T-cell (primary cell): ENCODE results near the gene STK10. TPM values are rescaled to one million over a fixed set of nuclear protein-coding genes. Genes with fewer than 3 reads are reported as not detected.
A peak's percentile ranks its signal among the peaks of the same experiment; 100 is the strongest.

Experiments
- ATAC-seq, 4 experiments: fragments of 200-7000 bp in 3 of 4; fragments of 150-1000 bp in 1 of 4; cut with Tn5 transposase; replicated peaks in 1 of 4; 1 replicate in 3 of 4; 2 replicates in 1 of 4; pipeline ENCODE4 v1.10.0; 2021; ENCODE audit warnings: moderate library complexity in 3 of 4, mild to moderate bottlenecking in 2 of 4, moderate number of reproducible peaks in 1 of 4
- CTCF ChIA-PET, 2 donors: fragments of 300-600 bp; sonication (Branson Sonifier 250); formaldehyde crosslinking; loops; one replicate each; lab custom pipeline; 2022; ENCODE audit warnings: antibody characterized with exemption in 2 of 2; lab: Charles Lee
- POLR2A ChIA-PET, 2 donors: fragments of 300-600 bp; sonication (Branson Sonifier 250); formaldehyde crosslinking; loops; one replicate each; lab custom pipeline; 2022; ENCODE audit warnings: antibody characterized with exemption in 2 of 2; lab: Charles Lee
- DNase-seq, 35 experiments: peaks; one replicate each; pipeline versions ENCODE4 v3.0.0 to v3.0.0-alpha.2; 2013 to 2023
- H3K27ac ChIP-seq: one replicate; pipeline ENCODE4 v1.5.1; 2013; ENCODE audit warnings: low read length
- H3K27me3 ChIP-seq, 2 experiments: replicated peaks in 1 of 2; 1 replicate in 1 of 2; 2 replicates in 1 of 2; pipeline versions ENCODE4 v1.6.1 to v1.7.0; 2013; ENCODE audit warnings: low read length in 1 of 2, mixed read lengths in 1 of 2; ENCODE audit not compliant: control insufficient read depth in 2 of 2, insufficient read depth in 2 of 2; ENCODE audit errors: extremely low read depth in 1 of 2
- H3K36me3 ChIP-seq, 2 donors: 1 replicate in 1 of 2; 2 replicates in 1 of 2; pipeline versions ENCODE4 v1.6.1 to v1.7.0; 2013; ENCODE audit warnings: low read length in 1 of 2; ENCODE audit not compliant: control insufficient read depth in 2 of 2, insufficient read depth in 1 of 2; ENCODE audit errors: extremely low read depth in 1 of 2
- H3K4me1 ChIP-seq, 2 experiments: 1 replicate in 1 of 2; 2 replicates in 1 of 2; pipeline versions ENCODE4 v1.6.1 to v1.7.0; 2013; ENCODE audit warnings: low read length in 2 of 2, mixed read lengths in 1 of 2; ENCODE audit not compliant: insufficient read depth in 2 of 2, control insufficient read depth in 1 of 2; ENCODE audit errors: extremely low read depth in 1 of 2
- H3K4me3 ChIP-seq, 2 donors: 1 replicate in 1 of 2; 2 replicates in 1 of 2; pipeline versions ENCODE4 v1.5.1 to v1.7.0; 2013; ENCODE audit warnings: mild to moderate bottlenecking in 2 of 2, low read length in 1 of 2, moderate library complexity in 1 of 2; ENCODE audit not compliant: control insufficient read depth in 1 of 2; ENCODE audit errors: extremely low read depth in 1 of 2
- H3K9me3 ChIP-seq: 2 replicates; pipeline ENCODE4 v1.7.0; 2013
- H3K27ac Mint-ChIP-seq, 2 donors: one replicate each; pipeline ENCODE4 v1.8.0; 2020 to 2021; ENCODE audit warnings: mild to moderate bottlenecking in 2 of 2, mixed read lengths in 2 of 2
- H3K27me3 Mint-ChIP-seq, 2 donors: one replicate each; pipeline ENCODE4 v1.8.0; 2021 to 2022; ENCODE audit warnings: mixed read lengths in 2 of 2
- H3K36me3 Mint-ChIP-seq: one replicate; pipeline ENCODE4 v1.8.0; 2021; ENCODE audit warnings: mixed read lengths
- H3K4me1 Mint-ChIP-seq, 3 donors: one replicate each; pipeline ENCODE4 v1.8.0; 2020 to 2022; ENCODE audit warnings: mixed read lengths in 3 of 3, mild to moderate bottlenecking in 1 of 3
- H3K4me3 Mint-ChIP-seq, 3 donors: one replicate each; pipeline ENCODE4 v1.8.0; 2020 to 2022; ENCODE audit warnings: mild to moderate bottlenecking in 3 of 3, mixed read lengths in 3 of 3, moderate library complexity in 3 of 3
- H3K9me3 Mint-ChIP-seq, 3 donors: one replicate each; pipeline ENCODE4 v1.8.0; 2020 to 2022; ENCODE audit warnings: mixed read lengths in 3 of 3
- WGBS: methylation state at CpG from one replicate; pipeline ENCODE4 v1.1.5; 2013; ENCODE audit warnings: missing lambda C conversion rate; ENCODE audit not compliant: insufficient coverage; 5-methylcytosine and 5-hydroxymethylcytosine counted together
- total RNA-seq, 35 experiments: library from RNA in 6 of 35; stranded (reverse) in 6 of 35; fragments of 120-200 nt in 1 of 35; gene quantifications; one replicate each; pipeline versions ENCODE4 v1.2.1 to v1.2.4 and lab custom pipeline; 2013 to 2026

Gene STK10
- total RNA-seq, 5 donors from 2014 or later (not counting 1 experiment from before 2014, with no cell fraction given) = 305 to 437 (median 331) TPM

GRCh38 chr5:172105811-172106210 is 82.2 kb downstream of the STK10 start:
- WGBS = 96% methylated on average over 14 of the region's 14 CpGs
- H3K4me3 ChIP-seq = no peak overlapping the region
- no peaks in the 10 kb centered on the region for H3K27me3 ChIP-seq
- Mint-ChIP-seq H3K9me3 (no peaks in the 10 kb centered on the region), H3K27ac (peak overlapping the region in 1 of 2 donors; percentile 61), H3K27me3 (no peaks in the 10 kb centered on the region), H3K4me3 (no peak overlapping the region), H3K4me1 (peaks cover 42 to 51% (median 44%) of the 10 kb centered on the region in 3 donors), H3K36me3 (peaks cover 52% of the 10 kb centered on the region)
- no peaks in the 10 kb centered on the region for H3K9me3 ChIP-seq
- H3K27ac ChIP-seq = no peak overlapping the region
- ATAC-seq (no peak), DNase-seq (no peak)
- ChIA-PET POLR2A (interaction anchor here in 1 of 2 donors (0.6 kb wide), 1 partner anchor 186 kb away, joined by 5 read pairs; no protein-coding TSS in a partner anchor), CTCF (interaction anchor here (0.5 to 2.9 kb wide), 12 partner anchors 8 to 156 kb away, joined by 3 to 18 read pairs (median 3); partner anchors contain the start of gene STK10 (in 2 of the 2))
- peaks cover 25 to 87% of the 10 kb centered on the region in 2 donors for H3K36me3 ChIP-seq
- H3K4me1 ChIP-seq = peaks cover 12 to 53% of the 10 kb centered on the region in 2 experiments

GRCh38 chr5:172104801-172105701 is 83.0 kb downstream of the STK10 start:
- no peak overlapping the region for H3K4me3 ChIP-seq
- Mint-ChIP-seq H3K9me3 (no peaks in the 10 kb centered on the region), H3K36me3 (peaks cover 52% of the 10 kb centered on the region), H3K4me3 (no peak overlapping the region), H3K27me3 (no peaks in the 10 kb centered on the region), H3K27ac (peak overlapping the region in 1 of 2 donors; percentile 61), H3K4me1 (peaks cover 35 to 43% (median 37%) of the 10 kb centered on the region in 3 donors)
- ChIA-PET CTCF (interaction anchor here (0.6 to 2.9 kb wide), 6 partner anchors 9 to 174 kb away, joined by 3 to 18 read pairs (median 3); partner anchors contain the start of gene STK10 (in 2 of the 2)), POLR2A (interaction anchor here in 1 of 2 donors (1.3 kb wide), 1 partner anchor 70 kb away, joined by 4 read pairs; no protein-coding TSS in a partner anchor)
- peaks cover 25 to 87% of the 10 kb centered on the region in 2 donors for H3K36me3 ChIP-seq
- H3K4me1 ChIP-seq = peaks cover 7 to 46% of the 10 kb centered on the region in 2 experiments
- 98% methylated on average over 10 of the region's 17 CpGs for WGBS
- no peak for DNase-seq
- H3K27me3 ChIP-seq = no peaks in the 10 kb centered on the region
- H3K27ac ChIP-seq = no peak overlapping the region
- no peaks in the 10 kb centered on the region for H3K9me3 ChIP-seq
- no peak for ATAC-seq

- Histone ChIP-seq H3K36me3 (peaks cover 25 to 86% of the 10 kb centered on the region in 2 donors), H3K4me3 (no peak overlapping the region), H3K9me3 (no peaks in the 10 kb centered on the region), H3K27ac (no peak overlapping the region), H3K27me3 (no peaks in the 10 kb centered on the region), H3K4me1 (peaks cover 7 to 43% of the 10 kb centered on the region in 2 experiments)
- ATAC-seq (no peak), DNase-seq (no peak)
- ChIA-PET CTCF (interaction anchor here in 1 of 2 donors (1.0 kb wide), 1 partner anchor 85 kb away, joined by 3 read pairs; no protein-coding TSS in a partner anchor), POLR2A (interaction anchor here in 1 of 2 donors (0.9 to 1.3 kb wide), 2 partner anchors 71 to 82 kb away, joined by 3 to 4 read pairs; no protein-coding TSS in a partner anchor)
- Mint-ChIP-seq H3K9me3 (no peaks in the 10 kb centered on the region), H3K4me1 (peaks cover 28 to 36% (median 28%) of the 10 kb centered on the region in 3 donors), H3K27me3 (no peaks in the 10 kb centered on the region), H3K4me3 (no peak overlapping the region), H3K36me3 (peaks cover 47% of the 10 kb centered on the region), H3K27ac (peak overlapping the region in 1 of 2 donors; percentile 41)
- WGBS = 90% methylated on average over 9 of the region's 11 CpGs
These were observed 84.0 kb downstream of the STK10 start for GRCh38 chr5:172104021-172104420.

- Histone ChIP-seq H3K9me3 (no peaks in the 10 kb centered on the region), H3K36me3 (peaks cover 25 to 91% of the 10 kb centered on the region in 2 donors), H3K27ac (no peak overlapping the region), H3K4me3 (no peak overlapping the region), H3K27me3 (no peaks in the 10 kb centered on the region), H3K4me1 (peaks cover 7 to 34% of the 10 kb centered on the region in 2 experiments)
- WGBS = 81% methylated on average over 18 of the region's 21 CpGs
- Mint-ChIP-seq H3K27ac (peak overlapping the region; percentile 41 to 63), H3K4me1 (peaks cover 34 to 41% (median 35%) of the 10 kb centered on the region in 3 donors), H3K9me3 (no peaks in the 10 kb centered on the region), H3K27me3 (no peaks in the 10 kb centered on the region), H3K4me3 (no peak overlapping the region), H3K36me3 (peaks cover 54% of the 10 kb centered on the region)
- ChIA-PET POLR2A (interaction anchor here in 1 of 2 donors (0.5 to 0.9 kb wide), 2 partner anchors 83 to 85 kb away, joined by 3 read pairs; no protein-coding TSS in a partner anchor), CTCF (interaction anchor here in 1 of 2 donors (1.0 kb wide), 2 partner anchors 36 to 86 kb away, joined by 3 to 6 read pairs; no protein-coding TSS in a partner anchor)
- DNase-seq (no peak), ATAC-seq (no peak)
These were observed 85.0 kb downstream of the STK10 start for GRCh38 chr5:172102913-172103626.

GRCh38 chr5:172102218-172102870 is 85.7 kb downstream of the STK10 start:
- no peak overlapping the region for H3K4me3 ChIP-seq
- H3K36me3 Mint-ChIP-seq = peaks cover 62% of the 10 kb centered on the region
- no peak overlapping the region for H3K4me3 Mint-ChIP-seq
- DNase-seq = no peak
- no peaks in the 10 kb centered on the region for H3K9me3 Mint-ChIP-seq
- H3K27ac Mint-ChIP-seq = peak overlapping the region in 1 of 2 donors; percentile 59
- ChIA-PET POLR2A (interaction anchor here in 1 of 2 donors (0.5 kb wide), 1 partner anchor 84 kb away, joined by 3 read pairs; no protein-coding TSS in a partner anchor), CTCF (interaction anchor here in 1 of 2 donors (1.0 kb wide), 1 partner anchor 35 kb away, joined by 6 read pairs; no protein-coding TSS in a partner anchor)
- 96% methylated on average over 19 of the region's 22 CpGs for WGBS
- H3K9me3 ChIP-seq = no peaks in the 10 kb centered on the region
- H3K4me1 Mint-ChIP-seq = peaks cover 27 to 40% (median 30%) of the 10 kb centered on the region in 3 donors
- no peak overlapping the region for H3K27ac ChIP-seq
- H3K4me1 ChIP-seq = peaks cover 2 to 27% of the 10 kb centered on the region in 2 experiments
- ATAC-seq = no peak
- H3K36me3 ChIP-seq = peaks cover 22 to 94% of the 10 kb centered on the region in 2 donors
- H3K27me3 Mint-ChIP-seq = no peaks in the 10 kb centered on the region
- no peaks in the 10 kb centered on the region for H3K27me3 ChIP-seq
